Hippocampal formation (tissue), 2 donors: Measurements from ENCODE around the gene C9orf43.
"Not testable (repeated sequence)": the region's sequence is repeated elsewhere in the genome, so short reads cannot be mapped to it uniquely, and the experiment has no call there.

ENCODE experiments used
- DNase-seq, 2 donors: peaks; one replicate each; lab custom pipeline; 2025; lab: John Stamatoyannopoulos, UW

C9orf43 gene

DNA sequence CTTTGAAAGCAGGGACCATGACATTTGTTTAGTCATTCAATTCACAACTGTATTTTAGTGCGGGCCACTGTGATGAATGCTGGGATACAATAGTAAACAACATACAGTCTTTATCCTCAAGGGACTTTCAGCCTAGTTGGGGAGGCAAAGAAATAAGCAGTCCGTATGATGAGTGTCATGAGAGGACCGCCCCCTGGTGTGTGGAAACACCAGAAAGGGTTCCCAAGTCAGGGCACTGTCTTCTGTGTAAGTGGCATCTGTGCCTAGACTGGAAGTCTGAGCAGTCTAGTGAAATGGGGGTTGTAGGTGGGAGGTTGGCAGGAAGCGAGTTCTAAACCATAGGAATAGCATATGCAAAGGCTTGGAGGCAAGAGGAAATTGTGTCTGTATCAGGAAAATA, 6.8 kb downstream of the C9orf43 start:
- DNase-seq: no peak

DNA sequence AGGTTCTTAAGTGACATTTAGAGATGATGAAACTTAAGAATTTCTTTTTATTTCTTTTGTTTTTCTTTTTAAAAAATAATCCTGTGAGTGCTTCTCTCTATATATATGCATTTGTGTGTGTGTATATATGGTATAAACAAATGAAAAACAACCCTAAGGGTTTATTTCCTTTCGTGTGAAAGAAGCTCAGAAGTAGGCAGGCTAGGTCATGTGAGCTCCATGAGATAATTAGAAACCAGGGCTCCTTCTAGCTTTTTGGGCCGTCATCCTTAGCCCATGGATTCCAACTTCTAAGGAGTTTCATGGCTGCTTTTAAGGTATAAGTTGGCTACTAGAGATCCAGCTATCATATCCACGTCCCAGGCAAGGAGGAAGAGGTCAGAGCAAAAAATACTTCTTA, 11.2 kb downstream of the C9orf43 start:
- no peak for DNase-seq

DNA sequence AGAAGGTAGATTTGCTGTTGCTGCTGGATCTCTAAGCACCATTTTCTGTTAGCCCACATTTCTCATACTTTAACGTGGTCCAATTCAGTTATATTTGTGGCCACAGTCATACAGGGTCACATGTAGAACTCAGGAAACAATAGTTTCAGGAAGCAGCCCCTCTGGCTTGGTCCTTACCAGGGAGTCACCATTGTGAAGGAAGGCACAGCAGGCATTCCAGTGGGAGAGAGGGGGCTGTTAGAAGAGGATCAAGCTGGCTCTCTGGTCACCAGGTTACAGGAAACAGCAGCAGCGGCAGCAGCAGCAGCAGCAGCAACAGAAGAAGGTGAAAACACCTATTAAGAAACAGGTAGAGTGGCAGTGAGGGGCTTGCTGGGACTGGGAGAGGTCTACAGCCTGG, 14.5 kb downstream of the C9orf43 start:
- DNase-seq: no peak

DNA sequence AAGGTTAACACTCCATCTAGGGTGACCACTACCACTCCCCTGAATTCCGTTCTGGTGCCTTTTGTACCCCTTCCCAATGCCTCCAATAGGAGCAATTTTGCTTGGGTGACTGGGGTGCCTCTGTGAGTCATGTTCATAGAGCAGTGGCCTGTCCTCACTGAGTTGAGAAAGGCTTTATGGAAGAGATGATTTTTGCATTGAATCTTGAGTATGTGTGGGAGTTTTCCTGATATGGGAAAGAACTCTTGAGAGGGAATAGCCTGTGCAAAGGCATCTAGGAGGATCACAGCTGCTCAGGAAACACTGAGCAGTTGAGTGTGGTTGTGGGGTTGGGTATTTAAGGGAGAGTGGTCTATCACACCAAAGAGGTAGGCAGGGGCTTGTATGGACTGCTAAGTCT, 16.2 kb downstream of the C9orf43 start:
- DNase-seq: no peak

DNA sequence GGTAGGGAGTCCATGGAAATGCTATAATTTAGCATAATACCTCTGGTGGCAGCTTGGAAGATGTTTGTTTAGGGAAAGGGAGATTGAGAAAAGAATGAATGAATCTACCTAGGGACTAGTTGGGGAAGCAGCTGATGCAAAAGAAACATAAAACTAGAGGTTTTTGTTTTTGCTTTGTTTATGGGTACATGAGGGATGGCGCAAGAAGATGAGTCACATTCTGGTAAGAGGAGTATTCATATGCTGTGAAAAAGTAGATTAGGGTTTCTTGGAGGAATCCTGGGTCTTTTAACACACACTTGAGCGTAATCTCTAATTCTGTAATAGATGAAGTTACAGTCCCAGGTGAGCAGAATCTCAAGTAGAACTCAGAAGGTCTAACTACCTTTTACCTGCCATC, 17.1 kb downstream of the C9orf43 start:
- DNase-seq: no peak

DNA sequence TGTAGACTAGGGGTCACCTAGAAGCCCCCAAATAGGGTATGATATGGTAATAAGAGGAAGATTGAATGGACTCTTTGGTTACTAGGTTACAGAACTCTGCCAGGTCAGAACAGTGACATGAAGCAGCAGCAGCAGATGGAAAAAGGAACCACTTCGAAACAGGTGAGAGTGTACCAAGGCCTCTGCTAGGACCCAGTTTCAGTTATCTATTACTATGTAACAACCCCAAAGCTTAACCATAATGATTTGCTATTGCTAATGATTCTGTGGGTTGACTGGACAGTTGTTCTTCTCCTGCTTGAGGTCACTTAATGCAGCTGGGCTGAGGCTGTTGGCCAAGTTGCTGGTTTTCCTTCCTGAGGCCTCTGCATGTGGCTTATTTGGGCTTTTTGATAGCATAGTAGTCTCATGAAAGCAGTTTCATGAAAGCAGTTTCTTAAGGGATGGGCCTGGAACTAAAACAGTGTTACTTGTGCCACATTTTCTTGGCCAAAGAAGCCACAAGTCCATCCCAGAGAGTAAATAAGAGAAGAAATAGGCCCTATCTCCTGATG, 17.6 kb downstream of the C9orf43 start:
- no peak for DNase-seq

DNA sequence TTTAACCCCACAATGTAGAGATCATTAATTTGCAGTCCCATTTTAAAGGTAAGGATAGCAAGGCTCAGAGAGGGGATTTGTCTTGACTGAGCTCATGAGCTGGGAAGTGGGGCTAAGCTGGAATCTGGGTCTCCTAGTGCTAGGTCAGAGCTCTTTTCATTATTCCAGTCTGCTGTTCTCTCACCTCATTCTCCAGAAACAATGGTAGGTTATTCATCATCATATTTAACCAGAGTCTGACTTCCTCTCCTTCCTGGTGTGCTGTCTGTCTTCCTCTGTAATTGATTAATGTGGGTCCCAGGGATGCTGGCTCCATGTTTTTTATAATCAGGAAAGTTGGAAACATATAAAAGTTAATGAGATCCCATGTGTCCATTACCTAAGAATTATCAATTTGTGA, 20.6 kb downstream of the C9orf43 start:
- DNase-seq: no peak

DNA sequence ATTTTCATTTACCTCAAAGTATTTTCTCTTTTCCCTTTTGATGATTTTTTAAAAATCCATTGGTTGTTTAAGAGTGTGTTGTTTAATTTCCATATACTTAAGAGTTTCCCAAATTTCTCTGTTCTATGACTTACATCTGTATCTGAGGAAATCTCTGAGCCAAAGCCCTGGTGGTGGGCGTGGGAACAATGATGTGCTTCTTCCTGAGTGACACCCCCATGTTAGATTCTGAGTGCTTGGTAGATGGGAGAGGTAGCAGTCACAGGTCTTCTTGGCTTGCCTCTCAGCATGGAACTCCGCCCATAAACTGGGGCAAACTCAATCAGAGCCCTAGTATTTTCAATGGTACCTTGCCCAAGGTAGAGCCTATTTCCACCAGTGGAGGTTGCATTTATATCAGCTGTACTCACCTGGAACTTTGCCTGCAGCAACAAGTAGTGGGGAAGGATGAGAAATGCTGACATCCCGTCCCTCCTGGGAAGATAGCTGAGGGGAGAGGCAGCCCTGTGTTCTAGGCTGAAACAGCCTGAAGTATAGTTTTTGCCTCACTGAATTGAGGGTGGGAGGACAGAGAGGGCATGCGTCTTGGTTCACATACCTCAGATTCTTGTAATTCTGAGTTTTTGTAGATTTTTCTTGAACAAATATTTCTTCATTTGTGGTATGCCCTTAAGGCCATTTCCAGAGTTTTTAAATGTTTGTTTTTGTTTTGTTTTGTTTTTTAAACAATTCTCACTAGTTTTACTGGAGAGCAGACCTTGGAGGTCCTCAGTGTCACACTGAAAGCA, 26.4 kb downstream of the C9orf43 start:
- no peak for DNase-seq

DNA sequence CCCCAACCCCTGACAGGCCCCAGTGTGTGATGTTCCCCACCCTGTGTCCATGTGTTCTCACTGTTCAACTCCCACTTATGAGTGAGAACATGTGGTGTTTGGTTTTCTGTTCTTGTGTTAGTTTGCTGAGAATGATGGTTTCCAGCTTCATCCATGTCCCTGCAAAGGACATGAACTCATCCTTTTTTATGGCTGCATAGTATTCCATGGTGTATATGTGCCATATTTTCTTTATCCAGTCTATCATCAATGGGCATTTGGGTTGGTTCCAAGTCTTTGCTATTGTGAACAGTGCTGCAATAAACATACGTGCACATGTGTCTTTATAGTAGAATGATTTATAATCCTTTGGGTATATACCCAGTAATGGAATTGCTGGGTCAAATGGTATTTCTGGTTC, 27.2 kb downstream of the C9orf43 start:
- not testable (repeated sequence) for DNase-seq

DNA sequence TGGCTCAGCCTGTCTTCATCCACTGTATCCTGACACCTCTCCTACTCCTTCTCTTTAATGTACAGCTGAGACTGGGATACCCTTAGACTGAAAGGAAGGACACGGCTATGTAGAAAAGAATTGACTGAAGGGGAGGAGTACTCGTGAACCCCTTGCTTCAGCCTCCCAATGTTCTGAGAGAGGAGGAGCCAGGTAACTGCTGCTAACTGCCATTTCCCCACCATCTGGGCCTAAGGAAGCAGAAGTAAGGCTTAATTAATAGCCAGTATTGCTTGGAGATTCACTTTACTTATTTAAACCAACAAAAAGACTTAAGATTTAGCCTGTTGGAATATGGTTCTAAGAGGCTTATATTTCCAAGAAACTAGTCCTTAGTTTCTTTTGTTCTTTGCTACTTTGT, 34.2 kb downstream of the C9orf43 start:
- DNase-seq: no peak

DNA sequence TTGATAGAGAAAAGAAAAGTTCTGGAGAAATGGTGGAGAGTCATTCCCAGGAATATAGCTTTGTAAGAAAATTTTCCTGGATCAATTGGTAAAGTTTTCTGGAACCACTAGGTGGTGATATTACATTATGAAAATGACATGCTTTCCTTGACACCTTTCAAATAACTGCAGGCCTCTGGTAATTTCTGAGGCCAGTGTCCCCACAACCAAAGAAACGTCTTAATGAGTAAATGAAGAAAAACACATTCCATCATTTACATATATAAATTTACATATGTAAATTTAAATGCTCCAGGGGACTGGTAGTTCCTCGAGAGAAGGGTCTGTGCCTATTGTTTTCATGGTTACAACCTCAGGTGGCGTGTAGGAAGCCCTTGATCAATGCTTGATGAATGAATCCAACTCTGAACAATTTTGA, 35.8 kb downstream of the C9orf43 start:
- DNase-seq: peak in 1 of 2 donors; percentile 72

DNA sequence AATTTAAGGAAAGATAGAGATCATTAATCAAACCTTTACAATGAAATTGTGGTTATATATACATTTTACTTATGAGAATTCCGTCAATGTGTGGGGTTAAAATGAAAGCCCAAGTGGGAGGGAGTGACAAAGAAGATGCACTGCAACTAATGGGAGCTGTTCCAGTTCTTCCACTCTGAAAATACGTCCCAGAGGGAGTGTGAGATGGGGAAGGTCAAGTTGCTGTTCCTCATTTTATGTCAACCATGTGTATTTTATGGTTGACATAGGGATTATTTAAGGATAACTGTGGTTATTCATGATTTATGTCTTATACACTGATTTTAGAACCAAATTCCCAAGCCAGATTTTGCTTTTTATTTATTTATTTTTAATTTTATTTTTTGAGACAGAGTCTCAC, 38.8 kb downstream of the C9orf43 start:
- DNase-seq: no peak

DNA sequence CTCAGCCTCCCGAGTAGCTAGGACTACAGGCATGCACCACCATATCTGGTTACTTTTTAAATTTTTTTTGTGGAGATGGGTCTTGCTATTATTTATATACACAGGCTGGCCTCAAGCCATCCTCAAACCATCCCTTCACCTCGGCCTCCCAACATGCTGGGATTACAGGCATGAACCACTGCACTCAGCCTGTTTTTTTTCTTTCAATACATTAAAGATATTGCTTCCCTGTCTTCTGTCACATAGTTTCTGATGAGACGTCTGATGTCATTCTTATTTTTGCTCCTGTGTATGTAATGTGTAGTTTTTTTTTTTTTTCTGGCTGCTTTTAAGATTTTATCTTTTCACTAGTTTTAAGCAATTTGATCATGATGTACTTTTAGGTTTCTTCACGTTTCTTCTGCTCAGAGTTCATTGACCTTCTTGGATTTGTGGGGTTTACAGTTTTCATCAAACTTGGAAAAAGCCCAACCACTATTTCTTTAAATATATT, 41.6 kb downstream of the C9orf43 start:
- DNase-seq: no peak

DNA sequence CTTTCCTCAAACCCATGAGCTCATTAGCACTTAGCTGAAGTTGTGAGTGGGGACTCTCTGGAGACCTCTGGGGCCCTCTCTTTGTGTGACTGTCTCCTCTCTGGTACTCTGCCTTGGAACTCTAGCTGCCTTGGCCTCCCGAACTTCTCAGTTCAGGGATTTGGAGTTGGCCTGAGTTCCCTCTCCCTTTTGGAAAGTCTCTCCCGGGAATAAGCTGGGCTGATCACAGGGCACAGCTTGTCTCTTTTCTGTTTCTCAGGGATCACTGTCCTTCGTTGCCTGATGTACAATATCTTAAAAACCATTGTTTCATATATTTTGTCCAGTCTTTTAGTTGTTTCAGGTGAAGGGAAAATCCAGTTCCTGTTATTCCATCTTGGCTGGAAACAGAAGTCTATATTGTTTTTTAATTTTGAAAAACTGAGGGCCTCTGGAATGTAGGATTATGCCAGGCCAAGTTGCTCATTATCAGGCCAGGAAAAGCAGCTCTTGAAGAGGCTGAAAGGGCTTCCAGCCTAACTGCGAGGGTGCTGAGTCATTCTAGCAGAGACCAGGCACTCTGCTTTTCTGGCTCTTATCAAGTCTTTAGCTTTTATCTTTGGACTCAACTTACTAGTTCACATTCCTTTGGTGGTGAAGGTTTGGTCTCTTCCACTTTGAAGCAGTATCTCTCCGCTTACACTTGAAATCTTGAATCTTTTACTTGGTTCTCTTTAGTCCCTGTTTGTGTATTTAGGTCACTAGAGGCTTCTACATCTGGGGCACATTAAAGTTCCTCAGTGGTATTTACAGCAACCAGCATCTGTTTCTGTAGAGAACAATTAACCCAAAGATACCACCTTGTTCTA, 44.6 kb downstream of the C9orf43 start:
- DNase-seq: no peak

DNA sequence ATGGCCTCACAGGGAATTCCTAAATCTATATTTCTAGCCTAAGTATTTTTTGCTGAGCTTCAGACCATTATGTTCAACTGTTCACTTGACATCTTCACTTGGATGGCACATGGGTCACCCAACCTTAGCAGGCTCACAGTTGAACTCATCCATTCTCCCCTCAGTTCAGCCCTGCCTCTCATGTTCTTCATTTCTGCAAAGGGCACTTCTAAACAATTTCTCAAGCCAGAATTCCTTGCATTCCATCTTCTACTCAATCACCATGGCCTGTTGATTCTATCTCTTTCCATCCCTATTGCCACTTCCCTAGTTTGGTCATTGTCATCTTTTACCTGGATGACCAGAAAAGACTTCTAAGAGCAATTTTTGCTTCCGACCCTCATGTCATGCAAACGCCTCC, 45.7 kb downstream of the C9orf43 start:
- no peak for DNase-seq

DNA sequence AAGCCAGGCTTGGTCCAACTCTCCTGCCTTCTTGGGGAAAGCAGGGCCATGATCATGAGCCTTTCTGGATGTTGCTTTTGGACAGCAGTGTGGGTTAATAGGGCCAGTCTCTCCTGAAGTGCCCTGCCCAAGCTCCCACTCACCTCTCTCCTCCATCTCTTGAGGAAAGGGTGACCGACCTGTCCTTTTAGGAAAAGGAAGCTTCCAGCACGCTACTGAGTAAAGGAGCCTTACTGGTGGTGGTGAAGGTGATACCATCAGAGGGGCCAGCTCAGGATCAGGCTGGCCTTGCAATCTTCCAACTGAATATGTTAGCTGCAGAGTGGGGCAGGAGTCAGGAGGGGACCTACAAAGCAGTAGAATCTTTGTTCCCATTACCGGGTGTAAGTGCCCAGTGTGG, 50.7 kb downstream of the C9orf43 start:
- no peak for DNase-seq

DNA sequence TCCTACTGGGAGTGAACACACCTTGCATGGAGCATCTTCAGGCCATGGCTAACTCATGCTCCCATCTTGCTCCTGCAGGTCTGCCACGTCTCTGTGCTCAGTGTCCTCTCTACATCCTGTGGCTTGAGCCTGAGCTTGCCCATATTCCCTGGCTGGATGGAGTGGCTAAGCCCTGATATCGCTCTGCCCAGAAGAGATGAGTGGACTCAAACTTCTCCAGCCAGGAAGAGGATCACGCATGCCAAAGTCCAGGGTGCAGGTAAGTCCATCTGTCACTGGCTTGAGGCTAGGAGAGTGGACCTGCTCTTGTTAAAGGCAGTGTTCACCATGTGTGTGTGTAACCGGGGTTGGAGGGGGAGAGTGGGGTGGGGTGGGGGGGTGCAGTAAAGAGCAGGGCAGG, 51.4 kb downstream of the C9orf43 start:
- DNase-seq: no peak

DNA sequence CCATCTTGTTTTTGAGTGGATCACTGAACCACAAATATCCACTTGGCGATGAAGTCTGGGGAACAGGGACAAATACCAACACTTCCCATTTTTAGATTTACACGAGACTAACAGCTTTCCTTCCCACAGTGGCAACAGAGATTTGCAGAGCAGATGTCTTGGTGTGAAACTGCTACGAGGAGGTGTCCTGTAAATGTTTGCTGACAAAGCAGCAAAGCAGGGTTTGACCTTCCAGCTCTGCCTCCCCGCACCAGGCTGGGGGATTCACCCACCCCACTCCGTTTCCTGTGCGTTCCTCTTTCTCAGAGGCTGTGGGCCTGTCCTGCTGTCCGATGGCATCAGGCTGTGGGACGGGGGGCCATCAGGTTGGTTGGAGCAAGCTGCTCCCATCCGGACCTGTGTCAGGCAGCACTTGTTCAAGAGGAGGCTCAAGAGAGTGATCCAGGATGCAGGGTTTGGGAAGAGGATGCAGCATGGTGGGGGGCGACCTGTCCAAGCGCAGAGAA, 52.3 kb downstream of the C9orf43 start:
- DNase-seq: no peak

DNA sequence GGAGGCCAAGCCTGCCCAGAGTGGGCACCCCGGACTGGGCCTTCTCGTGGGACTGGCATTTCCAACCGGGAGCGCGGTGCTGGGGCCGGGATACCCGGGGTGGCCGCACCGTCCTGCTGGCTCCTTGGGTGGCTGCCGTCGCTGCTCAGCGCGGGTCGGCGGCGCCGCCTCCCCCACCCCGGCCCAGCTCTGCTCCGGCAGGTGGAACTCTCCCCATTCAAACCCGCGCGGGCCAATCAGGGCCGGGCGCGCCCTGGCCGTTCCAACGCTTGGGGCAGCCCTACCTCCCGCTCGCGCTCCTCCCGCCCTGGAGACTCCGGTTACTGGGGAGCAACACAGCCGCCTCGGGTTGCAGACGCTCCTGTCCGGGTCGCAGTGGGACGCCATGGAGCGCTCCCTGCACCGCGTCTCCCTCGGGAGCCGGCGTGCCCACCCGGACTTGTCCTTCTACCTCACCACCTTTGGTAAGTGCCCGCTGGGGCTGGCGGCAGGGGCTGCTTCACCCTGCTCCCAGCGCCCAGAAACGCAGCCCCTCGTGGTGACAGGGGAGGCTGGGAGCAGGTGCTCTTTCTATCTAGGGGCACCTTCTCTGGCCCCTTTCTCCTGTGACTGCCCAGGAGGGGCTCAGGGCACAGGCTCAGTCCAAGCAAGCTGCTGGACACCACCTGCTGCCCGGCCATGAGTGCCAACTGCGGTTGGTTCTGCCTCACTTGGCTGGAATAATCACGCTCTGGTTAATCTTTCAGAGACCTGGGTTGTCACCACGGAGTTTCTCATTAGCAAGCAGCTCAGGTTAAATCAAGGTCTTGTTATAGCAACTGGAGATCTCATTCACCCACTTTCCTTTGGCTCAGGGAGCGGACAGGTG, 53.1 kb downstream of the C9orf43 start, which contains the start of gene RGS3:
Gene RGS3 (plus strand): TSS at position 310 of the 868 bp plus-strand sequence. CDS start 76 bp downstream, at position 386.
- DNase-seq: no peak

DNA sequence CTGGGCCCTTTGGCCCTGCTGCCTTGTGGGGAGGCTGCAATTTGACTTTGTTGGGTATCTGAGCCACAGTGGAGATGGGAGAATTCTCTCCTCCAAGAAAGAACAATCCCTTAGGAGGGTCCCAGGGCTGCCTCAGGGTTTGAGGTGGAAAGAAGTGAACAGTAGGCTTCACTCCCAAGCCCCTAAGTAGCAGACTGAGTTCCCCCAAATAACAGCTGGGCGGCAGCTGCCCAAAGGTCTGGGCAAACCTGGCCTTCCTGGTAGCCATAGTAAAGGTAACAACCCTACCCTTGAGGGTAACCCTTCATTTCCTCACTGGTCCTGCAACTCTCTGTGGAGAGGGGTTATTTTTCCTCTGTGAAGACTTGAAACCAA, 53.7 kb downstream of the C9orf43 start:
- no peak for DNase-seq

DNA sequence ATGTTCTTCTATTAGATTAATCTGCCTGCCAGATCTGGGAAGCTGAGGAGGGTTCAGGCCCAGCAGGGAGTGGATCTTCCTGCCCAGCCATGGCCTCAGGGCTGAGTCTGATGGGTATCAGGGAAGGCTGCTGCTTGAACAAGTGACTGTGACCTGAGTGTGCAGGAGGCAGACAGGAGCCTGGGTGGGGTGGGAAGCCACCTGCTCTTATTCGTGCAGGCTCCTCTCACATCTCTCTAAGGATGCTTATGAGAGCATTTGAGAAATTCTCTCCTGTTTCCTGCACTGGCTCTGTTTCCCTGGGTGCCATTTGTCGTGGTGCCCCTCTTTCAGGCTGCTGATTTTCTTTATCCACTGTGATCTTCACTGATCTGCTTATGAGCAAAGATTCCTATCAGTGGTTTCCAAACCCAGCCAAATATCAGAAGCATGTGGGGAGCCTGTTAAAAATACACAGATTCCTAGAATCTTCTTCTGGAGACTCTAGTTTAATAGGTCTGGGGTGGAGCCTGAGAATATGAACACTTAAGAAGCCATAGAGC, 55.1 kb downstream of the C9orf43 start:
- DNase-seq: no peak
